HepG2 (cell line): Measurements from ENCODE around the gene SGMS1. TPM values are rescaled to one million over a fixed set of nuclear protein-coding genes. Genes with fewer than 3 reads are reported as not detected.
A peak's percentile ranks its signal among the peaks of the same experiment; 100 is the strongest.

Experiments
- DDIT3 ChIP-seq: sonication (generic); formaldehyde crosslinking; IDR thresholded peaks from 2 replicates; pipeline ENCODE4 v1.4.0; 2020; ENCODE audit warnings: mild to moderate bottlenecking, missing genetic modification reagents
- ETV6 ChIP-seq: sonication (generic); formaldehyde crosslinking; conservative IDR thresholded peaks from 2 replicates; pipeline ENCODE4 v1.4.0; 2020; ENCODE audit warnings: missing genetic modification reagents
- FOXA1 ChIP-seq, 2 experiments: fragments of 450-650 bp in 1 of 2; sonication (generic) in 1 of 2; formaldehyde crosslinking in 1 of 2; IDR thresholded peaks; 2 replicates each; pipeline versions ENCODE4 v1.4.0 to v1.6.1; 2016 to 2020; ENCODE audit warnings: missing genetic modification reagents in 1 of 2
- KDM4B ChIP-seq: sonication (generic); formaldehyde crosslinking; IDR thresholded peaks from 2 replicates; pipeline ENCODE4 v1.4.0; 2020; ENCODE audit warnings: missing genetic modification reagents
- PAWR ChIP-seq: sonication (generic); formaldehyde crosslinking; IDR thresholded peaks from 2 replicates; pipeline ENCODE4 v1.4.0; 2020; ENCODE audit warnings: missing genetic modification reagents, mild to moderate bottlenecking, borderline replicate concordance
- RNF2 ChIP-seq: fragments of 450-650 bp; conservative IDR thresholded peaks from 2 replicates; pipeline ENCODE4 v1.6.1; 2016; ENCODE audit warnings: low read depth
- SNAPC2 ChIP-seq: sonication (generic); formaldehyde crosslinking; IDR thresholded peaks from 2 replicates; pipeline ENCODE4 v1.8.1; 2022; ENCODE audit warnings: mild to moderate bottlenecking, missing genetic modification reagents
- TARDBP ChIP-seq: sonication (generic); formaldehyde crosslinking; IDR thresholded peaks from 2 replicates; pipeline ENCODE4 v1.8.0; 2022; ENCODE audit warnings: mild to moderate bottlenecking, missing genetic modification reagents
- TBX2 ChIP-seq: sonication (generic); formaldehyde crosslinking; IDR thresholded peaks from 2 replicates; pipeline ENCODE4 v1.5.0; 2020; ENCODE audit warnings: missing genetic modification reagents, mild to moderate bottlenecking, borderline replicate concordance
- ZMAT3 ChIP-seq: sonication (generic); formaldehyde crosslinking; conservative IDR thresholded peaks from 2 replicates; pipeline ENCODE4 v1.7.0; 2021; ENCODE audit warnings: missing genetic modification reagents
- ZNF180 ChIP-seq: sonication (generic); formaldehyde crosslinking; IDR thresholded peaks from 2 replicates; pipeline ENCODE4 v1.4.0; 2020; ENCODE audit warnings: low read depth, missing genetic modification reagents, borderline replicate concordance
- ZNF362 ChIP-seq: sonication (generic); formaldehyde crosslinking; IDR thresholded peaks from 2 replicates; pipeline ENCODE4 v1.4.0; 2020; ENCODE audit warnings: missing genetic modification reagents, mild to moderate bottlenecking, borderline replicate concordance
- ZNF878 ChIP-seq: sonication (generic); formaldehyde crosslinking; IDR thresholded peaks from 2 replicates; pipeline ENCODE4 v1.8.1; 2023; ENCODE audit warnings: mild to moderate bottlenecking, missing genetic modification reagents, moderate library complexity
- polyA plus RNA-seq, 8 experiments: library from polyadenylated mRNA; depleted of rRNA in 3 of 8; stranded (reverse) in 7 of 8; unstranded in 1 of 8; fragments of >200 nt; fragmentation: Illumina TruSeq in 4 of 8; extraction: Trizol in 4 of 8; gene quantifications; 2 replicates each; pipeline versions ENCODE4 v1.2.1 to v1.2.3, GENCODE V29; 2011 to 2016; ENCODE audit warnings: low read depth in 4 of 8, missing spikeins in 1 of 8, mixed read lengths in 1 of 8; ENCODE audit not compliant: insufficient read depth in 1 of 8
- total RNA-seq, 5 experiments: library from RNA; depleted of rRNA; stranded (reverse); fragments of >200 nt; fragmentation: Illumina TruSeq; extraction: Trizol; gene quantifications; 2 replicates each; pipeline ENCODE4 v1.2.3, GENCODE V29; 2016; ENCODE audit warnings: low read depth in 1 of 5
- TF ChIP-seq, protein P1 (sequence below), 2 experiments: sonication (generic) in 1 of 2; formaldehyde crosslinking in 1 of 2; IDR thresholded peaks; 2 replicates each; pipeline versions ENCODE4 v1.6.1 to v1.9.0; 2014 to 2022; ENCODE audit warnings: antibody characterized with exemption in 1 of 2, borderline replicate concordance in 1 of 2, inconsistent platforms in 1 of 2, low read depth in 1 of 2, missing genetic modification reagents in 1 of 2
- TF ChIP-seq, protein P2 (sequence below): sonication (generic); formaldehyde crosslinking; IDR thresholded peaks from 2 replicates; pipeline ENCODE4; 2020; ENCODE audit warnings: missing genetic modification reagents, mild to moderate bottlenecking, borderline replicate concordance
- TF ChIP-seq, protein P3 (sequence below): IDR thresholded peaks from 2 replicates; pipeline ENCODE4 v1.6.1; 2016; ENCODE audit warnings: missing biosample characterization, missing genetic modification reagents, low read depth

Gene SGMS1
- total and polyA plus RNA-seq, 2 of the 13 experiments (the other 11 are each of a cell fraction or from before 2014, with no cell fraction given) = 6.5 to 15.1 TPM

GRCh38 chr10:50623663-50624412 is at the start of gene SGMS1 (continued):
- TF ChIP-seq, protein P1, sequence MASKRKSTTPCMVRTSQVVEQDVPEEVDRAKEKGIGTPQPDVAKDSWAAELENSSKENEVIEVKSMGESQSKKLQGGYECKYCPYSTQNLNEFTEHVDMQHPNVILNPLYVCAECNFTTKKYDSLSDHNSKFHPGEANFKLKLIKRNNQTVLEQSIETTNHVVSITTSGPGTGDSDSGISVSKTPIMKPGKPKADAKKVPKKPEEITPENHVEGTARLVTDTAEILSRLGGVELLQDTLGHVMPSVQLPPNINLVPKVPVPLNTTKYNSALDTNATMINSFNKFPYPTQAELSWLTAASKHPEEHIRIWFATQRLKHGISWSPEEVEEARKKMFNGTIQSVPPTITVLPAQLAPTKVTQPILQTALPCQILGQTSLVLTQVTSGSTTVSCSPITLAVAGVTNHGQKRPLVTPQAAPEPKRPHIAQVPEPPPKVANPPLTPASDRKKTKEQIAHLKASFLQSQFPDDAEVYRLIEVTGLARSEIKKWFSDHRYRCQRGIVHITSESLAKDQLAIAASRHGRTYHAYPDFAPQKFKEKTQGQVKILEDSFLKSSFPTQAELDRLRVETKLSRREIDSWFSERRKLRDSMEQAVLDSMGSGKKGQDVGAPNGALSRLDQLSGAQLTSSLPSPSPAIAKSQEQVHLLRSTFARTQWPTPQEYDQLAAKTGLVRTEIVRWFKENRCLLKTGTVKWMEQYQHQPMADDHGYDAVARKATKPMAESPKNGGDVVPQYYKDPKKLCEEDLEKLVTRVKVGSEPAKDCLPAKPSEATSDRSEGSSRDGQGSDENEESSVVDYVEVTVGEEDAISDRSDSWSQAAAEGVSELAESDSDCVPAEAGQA (IDR thresholded peaks at IDR 0.05; ENCODE audit: low read depth) = no peak
- TF ChIP-seq, protein P1 (CRISPR knock-in tag; IDR thresholded peaks at IDR 0.05; ENCODE audit: borderline replicate concordance) = no peak
- TF ChIP-seq ZNF362 = no peak
- TF ChIP-seq ZNF878 (CRISPR knock-in tag) = no peak
- no peak for TF ChIP-seq TARDBP (CRISPR knock-in tag)
- TF ChIP-seq RNF2 = no peak
- TF ChIP-seq, protein P2, sequence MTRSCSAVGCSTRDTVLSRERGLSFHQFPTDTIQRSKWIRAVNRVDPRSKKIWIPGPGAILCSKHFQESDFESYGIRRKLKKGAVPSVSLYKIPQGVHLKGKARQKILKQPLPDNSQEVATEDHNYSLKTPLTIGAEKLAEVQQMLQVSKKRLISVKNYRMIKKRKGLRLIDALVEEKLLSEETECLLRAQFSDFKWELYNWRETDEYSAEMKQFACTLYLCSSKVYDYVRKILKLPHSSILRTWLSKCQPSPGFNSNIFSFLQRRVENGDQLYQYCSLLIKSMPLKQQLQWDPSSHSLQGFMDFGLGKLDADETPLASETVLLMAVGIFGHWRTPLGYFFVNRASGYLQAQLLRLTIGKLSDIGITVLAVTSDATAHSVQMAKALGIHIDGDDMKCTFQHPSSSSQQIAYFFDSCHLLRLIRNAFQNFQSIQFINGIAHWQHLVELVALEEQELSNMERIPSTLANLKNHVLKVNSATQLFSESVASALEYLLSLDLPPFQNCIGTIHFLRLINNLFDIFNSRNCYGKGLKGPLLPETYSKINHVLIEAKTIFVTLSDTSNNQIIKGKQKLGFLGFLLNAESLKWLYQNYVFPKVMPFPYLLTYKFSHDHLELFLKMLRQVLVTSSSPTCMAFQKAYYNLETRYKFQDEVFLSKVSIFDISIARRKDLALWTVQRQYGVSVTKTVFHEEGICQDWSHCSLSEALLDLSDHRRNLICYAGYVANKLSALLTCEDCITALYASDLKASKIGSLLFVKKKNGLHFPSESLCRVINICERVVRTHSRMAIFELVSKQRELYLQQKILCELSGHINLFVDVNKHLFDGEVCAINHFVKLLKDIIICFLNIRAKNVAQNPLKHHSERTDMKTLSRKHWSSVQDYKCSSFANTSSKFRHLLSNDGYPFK = no peak; the same call in 1 of the 2 replicates
- TF ChIP-seq ETV6 (CRISPR knock-in tag) = no peak
- TF ChIP-seq PAWR = no peak
- no peak for TF ChIP-seq FOXA1 (IDR thresholded peaks at IDR 0.05)
- no peak for TF ChIP-seq FOXA1 (CRISPR knock-in tag; IDR thresholded peaks at IDR 0.05)
- TF ChIP-seq TBX2 = peak; percentile 70; the same call in 1 of the 2 replicates
- TF ChIP-seq, protein P3, sequence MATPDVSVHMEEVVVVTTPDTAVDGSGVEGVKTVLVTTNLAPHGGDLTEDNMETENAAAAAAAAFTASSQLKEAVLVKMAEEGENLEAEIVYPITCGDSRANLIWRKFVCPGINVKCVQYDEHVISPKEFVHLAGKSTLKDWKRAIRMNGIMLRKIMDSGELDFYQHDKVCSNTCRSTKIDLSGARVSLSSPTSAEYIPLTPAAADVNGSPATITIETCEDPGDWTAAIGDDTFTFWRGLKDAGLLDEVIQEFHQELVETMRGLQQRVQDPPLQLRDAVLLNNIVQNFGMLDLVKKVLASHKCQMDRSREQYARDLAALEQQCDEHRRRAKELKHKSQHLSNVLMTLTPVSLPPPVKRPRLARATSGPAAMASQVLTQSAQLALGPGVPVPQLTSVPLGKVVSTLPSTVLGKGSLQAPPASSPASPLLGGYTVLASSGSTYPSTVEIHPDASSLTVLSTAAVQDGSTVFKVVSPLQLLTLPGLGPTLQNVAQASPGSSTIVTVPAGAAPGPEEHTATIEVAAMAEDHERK (CRISPR knock-in tag) = no peak
- TF ChIP-seq ZNF180 (CRISPR knock-in tag) = no peak
- no peak for TF ChIP-seq DDIT3 (CRISPR knock-in tag)
- TF ChIP-seq ZMAT3 (CRISPR knock-in tag) = peak; percentile 83
- TF ChIP-seq KDM4B (CRISPR knock-in tag) = no peak
- TF ChIP-seq SNAPC2 (CRISPR knock-in tag) = no peak
